NCI-H460 (cell line): ENCODE results near the gene MYOM1. TPM values are rescaled to one million over a fixed set of nuclear protein-coding genes. Genes with fewer than 3 reads are reported as not detected.
A peak's percentile ranks its signal among the peaks of the same experiment; 100 is the strongest.
"Not testable (repeated sequence)": the region's sequence is repeated elsewhere in the genome, so short reads cannot be mapped to it uniquely, and the experiment has no call there.

ENCODE experiments used
- DNase-seq: peaks from one replicate; pipeline ENCODE4 v3.0.0-alpha.2; 2016; ENCODE audit warnings: low read depth; ENCODE audit errors: extremely low read depth
- small RNA-seq, 2 experiments: library from RNA; depleted of rRNA; stranded (forward); fragments of <200 nt; gene quantifications; one replicate each; pipeline ENCODE3, GENCODE V24; 2014
- total RNA-seq: library from RNA; depleted of rRNA; stranded (reverse); fragments of >200 nt; shearing (Covaris generic); gene quantifications from 2 replicates; pipeline ENCODE4 v1.2.3, GENCODE V29; 2014; rRNA removed

MYOM1 gene
- total RNA-seq, 1 experiment from 2014 or later, result 0.10 TPM

DNA sequence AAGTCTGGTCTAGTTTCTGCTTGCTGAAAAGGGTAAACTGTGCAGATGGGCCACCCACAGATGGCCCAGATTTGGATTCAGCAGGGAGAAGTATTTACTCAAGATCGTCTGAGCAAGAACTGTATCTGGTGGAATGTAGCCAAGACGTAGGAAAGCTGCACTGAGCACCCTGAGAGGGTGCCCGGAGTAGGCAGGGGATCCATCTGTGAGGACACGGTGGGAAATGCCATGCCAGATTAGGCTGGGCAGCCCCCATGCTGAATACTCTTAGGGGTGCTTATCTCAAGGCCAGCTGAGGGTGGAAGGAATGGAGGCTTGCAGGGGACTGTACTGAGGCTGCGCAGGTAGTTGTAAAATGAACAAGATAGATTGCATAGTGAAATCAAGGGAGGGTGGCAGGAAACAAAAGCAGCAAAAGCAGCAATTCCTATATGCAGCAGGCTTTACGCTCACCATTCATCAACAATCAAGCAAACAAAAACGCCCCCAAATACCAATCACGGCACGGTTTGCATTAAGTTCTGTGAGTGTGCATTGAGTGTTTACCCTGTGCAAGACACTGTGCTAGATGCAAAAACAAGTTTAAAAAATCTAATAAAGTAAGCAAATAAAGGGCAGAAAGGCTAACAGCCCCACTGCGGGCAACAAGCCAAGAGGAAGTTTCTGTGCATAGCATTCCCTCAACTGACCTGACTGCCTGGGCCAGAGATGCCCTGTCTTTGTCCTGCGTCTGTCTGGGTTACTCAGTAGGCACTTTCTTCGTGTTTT lies 174.7 kb downstream of the MYOM1 start:
- no peak for DNase-seq

DNA sequence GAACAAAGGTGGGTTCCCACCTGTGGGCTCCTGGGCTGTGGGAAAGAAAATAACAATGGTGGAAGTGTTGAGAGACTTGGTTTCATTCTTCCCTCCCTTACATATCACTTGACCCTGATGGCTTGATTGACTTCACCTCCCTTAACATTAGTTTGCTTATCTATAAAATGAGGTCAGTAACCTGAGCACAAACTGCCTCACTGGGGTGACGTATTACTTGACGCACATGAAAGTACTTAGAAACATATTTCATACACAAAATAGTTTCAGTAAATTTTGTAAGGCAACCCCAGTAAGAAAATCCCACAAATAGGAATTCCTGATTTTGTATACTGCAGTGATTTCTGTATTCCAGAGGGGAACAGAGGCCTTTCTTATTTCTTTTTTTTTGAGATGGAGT lies 177.4 kb downstream of the MYOM1 start:
- no peak for DNase-seq

DNA sequence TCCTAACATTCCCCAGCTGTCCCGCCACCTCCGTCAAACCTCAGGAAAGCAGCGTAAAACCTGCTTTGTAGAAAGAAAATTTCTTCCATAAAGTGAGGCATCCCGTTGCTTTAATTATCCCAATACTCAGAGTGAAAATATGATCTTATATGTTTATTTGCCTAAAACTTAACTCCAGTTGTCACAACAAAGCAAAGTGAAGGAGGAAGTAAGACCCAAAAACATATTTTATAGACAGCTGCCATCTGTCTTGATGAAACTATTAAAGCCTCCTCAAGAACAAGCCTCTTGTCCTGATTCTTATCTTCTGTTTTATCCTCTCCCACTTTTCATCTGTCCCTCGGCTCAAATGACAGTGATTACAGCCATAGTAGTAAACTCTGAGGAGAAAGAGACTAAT lies 177.9 kb downstream of the MYOM1 start:
- no peak for DNase-seq

DNA sequence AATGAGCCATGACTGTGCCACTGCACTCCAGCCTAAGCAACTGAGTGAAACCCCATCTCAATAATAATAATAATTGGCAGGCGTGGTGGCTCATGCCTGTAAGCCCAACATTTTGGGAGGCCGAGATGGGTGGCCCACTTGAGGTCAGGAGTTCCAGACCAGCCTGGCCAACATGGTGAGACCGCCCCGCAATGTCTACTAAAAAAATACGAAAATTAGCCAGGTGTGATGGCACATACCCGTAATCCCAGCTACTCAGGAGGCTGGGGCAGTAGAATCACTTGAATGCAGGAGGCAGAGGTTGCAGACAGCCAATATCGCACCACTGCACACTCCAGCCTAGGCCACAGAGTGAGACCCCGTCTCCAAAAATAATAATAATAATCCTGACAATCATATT lies 178.9 kb downstream of the MYOM1 start:
- DNase-seq, result no peak

DNA sequence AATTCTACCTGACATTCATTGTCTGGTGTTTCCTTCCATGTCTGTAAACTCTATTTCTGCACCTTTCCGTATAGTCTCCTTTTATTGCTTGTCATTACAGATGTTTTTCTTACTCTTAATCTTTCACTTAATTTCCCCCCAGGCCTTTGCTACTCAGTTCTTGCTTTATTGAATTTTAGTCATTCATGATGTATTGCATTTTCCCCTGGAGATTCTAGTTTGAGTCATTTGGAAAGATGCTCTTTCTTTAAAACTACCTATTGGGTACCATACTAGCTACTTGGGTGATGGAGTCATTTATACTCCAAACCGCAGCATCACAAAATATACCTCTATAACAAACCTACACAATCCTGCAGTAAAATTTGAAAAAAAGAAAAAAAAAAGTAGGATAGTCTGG lies 179.6 kb downstream of the MYOM1 start:
- DNase-seq, result no peak

DNA sequence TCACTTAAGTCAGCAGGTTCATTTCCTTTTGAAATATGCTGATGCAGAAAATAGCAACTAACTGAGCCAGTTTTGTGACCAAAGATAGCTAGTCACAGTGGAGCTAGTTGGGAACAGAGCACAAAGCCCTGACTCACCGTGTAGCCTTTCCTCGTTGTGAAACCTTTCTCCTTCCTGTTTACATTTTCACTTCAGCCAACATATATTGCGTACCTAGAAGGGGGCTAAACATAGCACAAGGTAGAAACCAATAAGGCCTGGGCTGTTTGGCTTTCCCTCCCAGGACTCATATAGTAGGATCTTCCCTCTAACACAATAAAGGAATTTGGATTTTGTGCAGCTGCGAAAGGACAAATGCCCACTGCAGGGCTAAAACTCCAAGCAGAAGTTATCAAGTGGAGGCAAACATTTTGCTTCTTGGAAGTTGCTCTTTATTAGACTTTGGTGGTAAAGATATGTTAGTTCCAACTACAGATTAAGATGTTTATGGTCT lies 182.3 kb downstream of the MYOM1 start:
- peak; percentile 69 for DNase-seq

DNA sequence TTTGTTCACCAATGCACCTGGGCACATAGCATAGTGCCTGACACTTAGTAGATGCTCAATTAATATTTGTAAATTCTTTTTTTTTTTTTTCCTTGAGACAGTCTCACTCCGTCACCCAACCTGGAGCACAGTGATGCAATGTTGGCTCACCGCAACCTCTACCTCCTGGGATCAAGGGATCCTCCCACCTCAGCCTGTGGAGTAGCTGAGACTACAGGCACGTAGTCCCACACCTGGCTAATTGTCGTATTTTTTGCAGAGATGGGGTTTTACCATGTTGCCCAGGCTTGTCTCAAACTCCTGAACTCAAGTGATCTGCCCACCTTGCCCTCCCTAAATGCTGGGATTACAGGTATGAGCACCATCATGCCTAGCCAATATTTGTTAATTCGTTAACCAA lies 183.7 kb downstream of the MYOM1 start:
- DNase-seq, result no peak

DNA sequence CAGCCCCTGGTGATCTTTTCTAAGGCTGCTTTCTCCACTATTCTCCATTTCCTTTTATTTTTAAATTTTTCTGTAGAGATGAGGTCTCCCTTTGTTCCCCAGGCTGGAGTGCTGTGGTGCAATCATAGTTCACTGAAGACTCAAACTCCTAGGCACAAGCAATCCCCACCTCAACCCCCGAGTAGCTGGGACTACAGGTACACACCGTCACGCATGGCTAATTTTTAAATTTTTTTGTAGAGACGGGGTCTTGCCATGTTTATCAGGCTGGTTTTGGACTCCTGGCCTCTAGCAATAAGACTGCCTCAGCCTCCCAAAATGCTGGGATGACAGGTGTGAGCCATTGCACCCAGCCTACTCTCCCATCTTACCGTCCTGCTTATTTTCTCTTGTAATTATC lies 184.1 kb downstream of the MYOM1 start:
- DNase-seq, result no peak

DNA sequence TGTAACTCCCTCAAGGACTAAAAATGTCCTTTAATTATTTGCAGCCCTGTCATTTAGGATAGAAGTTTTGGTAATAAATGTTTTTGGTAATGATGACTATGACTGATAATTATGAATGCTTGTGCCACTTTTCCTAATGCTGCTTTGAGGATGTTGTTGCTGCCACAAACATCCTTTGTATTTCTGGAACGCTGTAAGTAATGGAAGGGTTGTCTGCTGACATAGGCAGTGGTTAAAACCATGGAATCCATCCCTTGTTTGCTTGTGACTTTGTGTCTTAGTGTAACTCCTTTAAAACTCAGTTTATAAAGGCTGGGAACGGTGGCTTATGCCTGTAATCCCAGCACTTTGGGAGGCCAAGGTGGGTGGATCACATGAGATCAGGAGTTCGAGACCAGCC lies 187.0 kb downstream of the MYOM1 start:
- DNase-seq, result no peak

DNA sequence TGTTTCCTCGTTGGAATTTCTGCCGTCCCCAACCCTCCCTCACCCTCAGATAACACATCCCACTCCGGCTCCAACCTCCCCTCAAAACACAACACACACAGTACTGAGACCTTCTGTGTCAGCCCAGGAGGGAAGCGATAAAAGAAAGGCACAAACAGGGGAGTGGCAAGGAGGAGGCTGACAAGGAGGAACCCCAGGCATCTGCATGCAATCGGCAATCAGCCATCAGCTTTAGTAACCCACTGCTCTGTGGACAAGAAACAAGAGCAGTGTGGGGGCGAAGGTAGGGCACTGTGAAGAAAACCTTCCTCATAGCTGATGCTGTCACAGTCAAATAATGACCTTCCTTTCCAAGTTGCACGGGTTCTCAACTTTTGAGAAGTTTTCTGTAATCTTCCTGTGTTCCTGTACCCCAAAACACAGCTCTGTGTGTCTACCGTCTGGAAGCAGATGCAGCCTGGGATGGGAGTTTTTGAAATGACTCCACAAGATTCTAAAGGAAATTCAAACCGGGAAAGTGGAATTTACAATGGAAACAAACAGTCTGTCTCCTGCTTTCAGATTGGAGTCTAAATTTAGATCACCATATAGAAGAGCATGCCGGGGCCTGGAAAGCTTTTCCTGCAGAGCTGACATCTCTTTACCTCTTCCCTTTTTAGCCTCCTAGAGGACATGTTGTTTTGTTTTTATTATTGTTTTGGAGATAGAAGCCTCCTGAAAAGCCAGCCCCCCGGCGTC lies 190.4 kb downstream of the MYOM1 start:
- no peak for DNase-seq

DNA sequence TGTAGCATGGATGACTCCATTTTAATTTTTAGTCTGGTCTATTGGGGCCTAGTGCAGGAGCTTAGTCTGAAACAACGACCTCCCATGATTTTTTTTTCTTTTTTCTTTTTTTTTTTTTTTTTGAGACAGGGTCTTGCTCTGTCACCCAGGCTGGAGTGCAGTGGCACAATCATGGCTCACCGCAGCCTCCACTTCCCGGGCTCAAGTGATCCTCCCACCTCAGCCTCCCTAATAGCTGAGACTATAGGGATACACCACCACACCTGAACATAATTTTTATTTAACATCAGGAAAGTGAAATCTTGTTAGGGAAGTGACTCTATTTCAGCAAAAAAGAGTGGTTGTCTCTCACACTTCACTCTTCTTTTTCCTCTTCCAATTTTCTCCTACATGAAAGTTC lies 191.7 kb downstream of the MYOM1 start:
- not testable (repeated sequence) for DNase-seq

DNA sequence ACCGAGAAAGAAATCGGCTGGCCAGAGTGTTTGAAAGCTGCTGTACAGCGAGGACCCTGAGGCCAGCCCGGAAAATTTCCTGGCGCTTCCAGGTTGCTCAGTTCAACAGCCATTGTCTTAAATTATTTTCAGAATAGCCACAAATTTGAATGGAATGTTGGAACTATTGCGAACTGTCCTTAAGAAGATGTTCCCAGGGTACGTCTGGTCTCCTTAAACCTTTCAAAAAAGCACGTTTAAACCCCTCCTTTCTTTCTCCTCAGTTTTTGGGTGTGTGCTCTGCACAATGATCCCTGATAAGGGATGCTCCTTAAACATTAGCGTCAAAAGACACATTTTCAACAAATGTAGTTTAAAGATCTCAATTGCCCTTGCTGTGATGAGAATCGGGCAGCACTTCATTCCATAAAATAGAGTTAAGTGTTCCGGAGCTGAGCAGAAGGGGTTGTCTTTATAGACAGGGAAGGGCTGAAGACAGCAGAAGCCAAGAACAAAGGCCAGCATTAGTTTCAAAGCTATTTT lies 192.3 kb downstream of the MYOM1 start:
- no peak for DNase-seq

DNA sequence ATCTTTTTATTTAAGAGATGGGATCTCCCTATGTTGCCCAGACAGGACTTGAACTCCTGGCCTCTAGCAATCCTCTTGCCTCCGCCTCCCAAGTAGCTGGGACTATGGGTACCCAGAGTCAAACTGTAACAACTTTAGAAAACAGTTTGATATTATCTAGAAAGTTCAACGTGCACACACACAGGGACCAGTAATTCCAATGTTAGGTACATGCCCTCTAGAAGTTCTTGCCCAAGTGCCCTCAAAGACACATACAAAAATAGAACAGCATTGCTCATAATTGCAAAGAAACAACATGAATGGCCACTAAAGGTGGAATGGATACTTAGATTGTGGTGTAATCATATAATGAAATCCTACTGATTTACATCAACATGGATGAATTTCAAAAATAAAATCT lies 194.2 kb downstream of the MYOM1 start:
- DNase-seq, result no peak

DNA sequence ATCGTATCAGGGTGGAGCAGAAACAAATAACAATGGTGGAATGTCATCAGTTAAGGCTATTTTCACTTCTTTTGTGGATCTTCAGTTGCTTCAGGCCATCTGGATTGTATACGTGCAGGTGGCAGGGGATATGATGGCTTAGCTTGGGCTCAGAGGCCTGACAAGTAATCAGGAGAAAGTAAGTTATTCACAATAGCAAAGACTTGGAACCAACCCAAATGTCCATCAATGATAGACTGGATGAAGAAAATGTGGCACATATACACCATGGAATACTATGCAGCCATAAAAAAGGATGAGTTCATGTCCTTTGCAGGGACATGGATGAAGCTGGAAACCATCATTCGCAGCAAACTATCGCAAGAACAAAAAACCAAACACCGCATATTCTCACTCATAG lies 196.2 kb downstream of the MYOM1 start:
- not testable (repeated sequence) for DNase-seq

Small RNA genes within 50 kb of the gene (small RNA-seq; reads per million reads assigned to genes)
- gene RF00156 (0 to 0.04 reads per million in 2 experiments), gene RNU7-25P (0 reads per million in 2 experiments)

Other genes with a start within 250 kb of the MYOM1 start
- 9.9 and 10.4 TPM in 2 replicates for gene LPIN2, start 206.8 kb downstream of the MYOM1 start, total RNA-seq
- 644 and 647 TPM in 2 replicates for gene MYL12A, start 27.8 kb upstream of the MYOM1 start, total RNA-seq
- 410 and 432 TPM in 2 replicates for gene MYL12B, start 42.2 kb upstream of the MYOM1 start, total RNA-seq
- gene TGIF1, start 230.2 kb upstream of the MYOM1 start, total RNA-seq, result 178 and 188 TPM in 2 replicates